Measurements from ENCODE around the gene COMT.

DNA sequence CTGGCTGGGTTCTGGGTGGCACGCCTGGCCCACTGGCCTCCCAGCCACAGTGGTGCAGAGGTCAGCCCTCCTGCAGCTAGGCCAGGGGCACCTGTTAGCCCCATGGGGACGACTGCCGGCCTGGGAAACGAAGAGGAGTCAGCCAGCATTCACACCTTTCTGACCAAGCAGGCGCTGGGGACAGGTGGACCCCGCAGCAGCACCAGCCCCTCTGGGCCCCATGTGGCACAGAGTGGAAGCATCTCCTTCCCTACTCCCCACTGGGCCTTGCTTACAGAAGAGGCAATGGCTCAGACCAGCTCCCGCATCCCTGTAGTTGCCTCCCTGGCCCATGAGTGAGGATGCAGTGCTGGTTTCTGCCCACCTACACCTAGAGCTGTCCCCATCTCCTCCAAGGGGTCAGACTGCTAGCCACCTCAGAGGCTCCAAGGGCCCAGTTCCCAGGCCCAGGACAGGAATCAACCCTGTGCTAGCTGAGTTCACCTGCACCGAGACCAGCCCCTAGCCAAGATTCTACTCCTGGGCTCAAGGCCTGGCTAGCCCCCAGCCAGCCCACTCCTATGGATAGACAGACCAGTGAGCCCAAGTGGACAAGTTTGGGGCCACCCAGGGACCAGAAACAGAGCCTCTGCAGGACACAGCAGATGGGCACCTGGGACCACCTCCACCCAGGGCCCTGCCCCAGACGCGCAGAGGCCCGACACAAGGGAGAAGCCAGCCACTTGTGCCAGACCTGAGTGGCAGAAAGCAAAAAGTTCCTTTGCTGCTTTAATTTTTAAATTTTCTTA, 27.8 kb downstream of the COMT start:
- TF ChIP-seq POLR2AphosphoS5 (IDR thresholded peaks at IDR 0.05; ENCODE audit: low read depth, low read length) (no peak), SIN3A (IDR thresholded peaks at IDR 0.05; ENCODE audit: borderline replicate concordance, insufficient read depth, low read depth, low read length) (no peak), TCF7L2 (IDR thresholded peaks at IDR 0.05; ENCODE audit: low read depth, low read length) (no peak)
- TF ChIP-seq, protein P1, sequence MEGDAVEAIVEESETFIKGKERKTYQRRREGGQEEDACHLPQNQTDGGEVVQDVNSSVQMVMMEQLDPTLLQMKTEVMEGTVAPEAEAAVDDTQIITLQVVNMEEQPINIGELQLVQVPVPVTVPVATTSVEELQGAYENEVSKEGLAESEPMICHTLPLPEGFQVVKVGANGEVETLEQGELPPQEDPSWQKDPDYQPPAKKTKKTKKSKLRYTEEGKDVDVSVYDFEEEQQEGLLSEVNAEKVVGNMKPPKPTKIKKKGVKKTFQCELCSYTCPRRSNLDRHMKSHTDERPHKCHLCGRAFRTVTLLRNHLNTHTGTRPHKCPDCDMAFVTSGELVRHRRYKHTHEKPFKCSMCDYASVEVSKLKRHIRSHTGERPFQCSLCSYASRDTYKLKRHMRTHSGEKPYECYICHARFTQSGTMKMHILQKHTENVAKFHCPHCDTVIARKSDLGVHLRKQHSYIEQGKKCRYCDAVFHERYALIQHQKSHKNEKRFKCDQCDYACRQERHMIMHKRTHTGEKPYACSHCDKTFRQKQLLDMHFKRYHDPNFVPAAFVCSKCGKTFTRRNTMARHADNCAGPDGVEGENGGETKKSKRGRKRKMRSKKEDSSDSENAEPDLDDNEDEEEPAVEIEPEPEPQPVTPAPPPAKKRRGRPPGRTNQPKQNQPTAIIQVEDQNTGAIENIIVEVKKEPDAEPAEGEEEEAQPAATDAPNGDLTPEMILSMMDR (IDR thresholded peaks at IDR 0.05): no peak
- TF ChIP-seq, protein P2, sequence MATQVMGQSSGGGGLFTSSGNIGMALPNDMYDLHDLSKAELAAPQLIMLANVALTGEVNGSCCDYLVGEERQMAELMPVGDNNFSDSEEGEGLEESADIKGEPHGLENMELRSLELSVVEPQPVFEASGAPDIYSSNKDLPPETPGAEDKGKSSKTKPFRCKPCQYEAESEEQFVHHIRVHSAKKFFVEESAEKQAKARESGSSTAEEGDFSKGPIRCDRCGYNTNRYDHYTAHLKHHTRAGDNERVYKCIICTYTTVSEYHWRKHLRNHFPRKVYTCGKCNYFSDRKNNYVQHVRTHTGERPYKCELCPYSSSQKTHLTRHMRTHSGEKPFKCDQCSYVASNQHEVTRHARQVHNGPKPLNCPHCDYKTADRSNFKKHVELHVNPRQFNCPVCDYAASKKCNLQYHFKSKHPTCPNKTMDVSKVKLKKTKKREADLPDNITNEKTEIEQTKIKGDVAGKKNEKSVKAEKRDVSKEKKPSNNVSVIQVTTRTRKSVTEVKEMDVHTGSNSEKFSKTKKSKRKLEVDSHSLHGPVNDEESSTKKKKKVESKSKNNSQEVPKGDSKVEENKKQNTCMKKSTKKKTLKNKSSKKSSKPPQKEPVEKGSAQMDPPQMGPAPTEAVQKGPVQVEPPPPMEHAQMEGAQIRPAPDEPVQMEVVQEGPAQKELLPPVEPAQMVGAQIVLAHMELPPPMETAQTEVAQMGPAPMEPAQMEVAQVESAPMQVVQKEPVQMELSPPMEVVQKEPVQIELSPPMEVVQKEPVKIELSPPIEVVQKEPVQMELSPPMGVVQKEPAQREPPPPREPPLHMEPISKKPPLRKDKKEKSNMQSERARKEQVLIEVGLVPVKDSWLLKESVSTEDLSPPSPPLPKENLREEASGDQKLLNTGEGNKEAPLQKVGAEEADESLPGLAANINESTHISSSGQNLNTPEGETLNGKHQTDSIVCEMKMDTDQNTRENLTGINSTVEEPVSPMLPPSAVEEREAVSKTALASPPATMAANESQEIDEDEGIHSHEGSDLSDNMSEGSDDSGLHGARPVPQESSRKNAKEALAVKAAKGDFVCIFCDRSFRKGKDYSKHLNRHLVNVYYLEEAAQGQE (IDR thresholded peaks at IDR 0.05; ENCODE audit: insufficient read depth in 1 of 2, low read depth in 2 of 2, low read length in 1 of 2): no peak

All from Panc1 (cell line).